ENCODE results near the gene DYNLRB1. TPM values are rescaled to one million over a fixed set of nuclear protein-coding genes. Genes with fewer than 3 reads are reported as not detected.
A peak's percentile ranks its signal among the peaks of the same experiment; 100 is the strongest.

Gene DYNLRB1
- total and polyA plus RNA-seq, 2 donors (not counting 1 experiment from before 2014, with no cell fraction given): 107 to 352 TPM

DNA sequence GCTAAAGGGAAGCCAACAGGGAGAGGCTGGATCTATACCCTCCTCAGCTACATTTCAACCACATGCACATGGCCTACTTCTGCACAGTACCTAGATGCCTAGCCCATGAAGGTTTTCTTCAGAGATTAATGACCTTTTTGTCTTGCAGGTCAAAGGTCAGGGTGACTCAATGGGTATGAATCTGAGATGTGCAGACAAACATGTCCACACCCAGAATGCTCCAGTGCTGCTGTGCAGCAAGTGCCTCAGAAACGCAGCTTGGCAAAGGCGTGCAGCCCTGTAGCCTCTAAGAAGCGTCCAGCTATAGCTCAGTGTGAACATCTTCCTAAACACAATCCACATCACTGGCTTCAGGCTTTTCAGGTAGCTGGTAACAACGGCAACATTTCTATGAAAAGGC is 66.7 kb downstream of the DYNLRB1 start:
- no peak for TF ChIP-seq EZH2 (IDR thresholded peaks at IDR 0.05; ENCODE audit: low read length, missing control alignments)
- TF ChIP-seq, protein P1, sequence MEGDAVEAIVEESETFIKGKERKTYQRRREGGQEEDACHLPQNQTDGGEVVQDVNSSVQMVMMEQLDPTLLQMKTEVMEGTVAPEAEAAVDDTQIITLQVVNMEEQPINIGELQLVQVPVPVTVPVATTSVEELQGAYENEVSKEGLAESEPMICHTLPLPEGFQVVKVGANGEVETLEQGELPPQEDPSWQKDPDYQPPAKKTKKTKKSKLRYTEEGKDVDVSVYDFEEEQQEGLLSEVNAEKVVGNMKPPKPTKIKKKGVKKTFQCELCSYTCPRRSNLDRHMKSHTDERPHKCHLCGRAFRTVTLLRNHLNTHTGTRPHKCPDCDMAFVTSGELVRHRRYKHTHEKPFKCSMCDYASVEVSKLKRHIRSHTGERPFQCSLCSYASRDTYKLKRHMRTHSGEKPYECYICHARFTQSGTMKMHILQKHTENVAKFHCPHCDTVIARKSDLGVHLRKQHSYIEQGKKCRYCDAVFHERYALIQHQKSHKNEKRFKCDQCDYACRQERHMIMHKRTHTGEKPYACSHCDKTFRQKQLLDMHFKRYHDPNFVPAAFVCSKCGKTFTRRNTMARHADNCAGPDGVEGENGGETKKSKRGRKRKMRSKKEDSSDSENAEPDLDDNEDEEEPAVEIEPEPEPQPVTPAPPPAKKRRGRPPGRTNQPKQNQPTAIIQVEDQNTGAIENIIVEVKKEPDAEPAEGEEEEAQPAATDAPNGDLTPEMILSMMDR (conservative IDR thresholded peaks at IDR 0.05 in 1 of 2, IDR thresholded peaks at IDR 0.05 in 1 of 2; ENCODE audit: low read depth in 1 of 2, low read length in 2 of 2): no peak

GRCh38 chr20:34583544-34583943 is 67.3 kb downstream of the DYNLRB1 start:
- TF ChIP-seq EZH2 (IDR thresholded peaks at IDR 0.05; ENCODE audit: low read length, missing control alignments): no peak
- TF ChIP-seq, protein P1 (conservative IDR thresholded peaks at IDR 0.05 in 1 of 2, IDR thresholded peaks at IDR 0.05 in 1 of 2; ENCODE audit: low read depth in 1 of 2, low read length in 2 of 2): no peak
- no peak for DNase-seq (ENCODE audit: low read depth in 2 of 2)
- Histone ChIP-seq H3K4me1 (ENCODE audit: control insufficient read depth, extremely low read depth, insufficient read depth, low read length) (peaks cover 14% of the 10 kb centered on the region), H4K20me1 (ENCODE audit: control insufficient read depth, extremely low read depth, insufficient read depth, low read length) (no peaks in the 10 kb centered on the region), H3K36me3 (ENCODE audit: control insufficient read depth, insufficient read depth, low read length) (no peaks in the 10 kb centered on the region), H3K27me3 (ENCODE audit: control insufficient read depth, insufficient read depth, low read length) (no peaks in the 10 kb centered on the region), H3K4me3 (replicated peaks in 1 of 4; ENCODE audit: control extremely low read depth in 1 of 4, insufficient read depth in 1 of 4, low read depth in 3 of 4, low read length in 4 of 4) (no peak overlapping the region), H3K4me2 (ENCODE audit: extremely low read depth, insufficient read depth, low read length) (no peak overlapping the region), H3K9me3 (ENCODE audit: control insufficient read depth, insufficient read depth, low read depth, low read length) (no peaks in the 10 kb centered on the region), H3K79me2 (ENCODE audit: control insufficient read depth, insufficient read depth, low read length) (no peaks in the 10 kb centered on the region), H3K27ac (ENCODE audit: insufficient read depth, low read length) (no peak overlapping the region), H2AFZ (ENCODE audit: low read length) (no peak overlapping the region), H3K9ac (ENCODE audit: insufficient read depth, low read length) (no peak overlapping the region)

More for the DNA sequence above, 66.7 kb downstream of the DYNLRB1 start:
- Histone ChIP-seq H3K4me1 (ENCODE audit: control insufficient read depth, extremely low read depth, insufficient read depth, low read length) (peaks cover 14% of the 10 kb centered on the region), H3K9ac (ENCODE audit: insufficient read depth, low read length) (no peak overlapping the region), H4K20me1 (ENCODE audit: control insufficient read depth, extremely low read depth, insufficient read depth, low read length) (no peaks in the 10 kb centered on the region), H3K36me3 (ENCODE audit: control insufficient read depth, insufficient read depth, low read length) (no peaks in the 10 kb centered on the region), H3K27me3 (ENCODE audit: control insufficient read depth, insufficient read depth, low read length) (no peaks in the 10 kb centered on the region), H3K79me2 (ENCODE audit: control insufficient read depth, insufficient read depth, low read length) (no peaks in the 10 kb centered on the region), H3K9me3 (ENCODE audit: control insufficient read depth, insufficient read depth, low read depth, low read length) (no peaks in the 10 kb centered on the region), H2AFZ (ENCODE audit: low read length) (no peak overlapping the region), H3K4me3 (replicated peaks in 1 of 4; ENCODE audit: control extremely low read depth in 1 of 4, insufficient read depth in 1 of 4, low read depth in 3 of 4, low read length in 4 of 4) (no peak overlapping the region), H3K27ac (ENCODE audit: insufficient read depth, low read length) (no peak overlapping the region), H3K4me2 (ENCODE audit: extremely low read depth, insufficient read depth, low read length) (no peak overlapping the region)
- DNase-seq (ENCODE audit: low read depth in 2 of 2): peak; percentile 25 to 41

GRCh38 chr20:34585019-34585418 is 68.8 kb downstream of the DYNLRB1 start:
- no peak overlapping the region for H3K4me3 ChIP-seq (replicated peaks in 1 of 4; ENCODE audit: control extremely low read depth in 1 of 4, insufficient read depth in 1 of 4, low read depth in 3 of 4, low read length in 4 of 4)
- H3K9ac ChIP-seq (ENCODE audit: insufficient read depth, low read length): no peak overlapping the region
- no peak for TF ChIP-seq EZH2 (IDR thresholded peaks at IDR 0.05; ENCODE audit: low read length, missing control alignments)
- H2AFZ ChIP-seq (ENCODE audit: low read length): no peak overlapping the region
- no peaks in the 10 kb centered on the region for H3K9me3 ChIP-seq (ENCODE audit: control insufficient read depth, insufficient read depth, low read depth, low read length)
- H3K27me3 ChIP-seq (ENCODE audit: control insufficient read depth, insufficient read depth, low read length): no peaks in the 10 kb centered on the region
- H3K79me2 ChIP-seq (ENCODE audit: control insufficient read depth, insufficient read depth, low read length): no peaks in the 10 kb centered on the region
- peaks cover 9% of the 10 kb centered on the region for H3K4me1 ChIP-seq (ENCODE audit: control insufficient read depth, extremely low read depth, insufficient read depth, low read length)
- H3K4me2 ChIP-seq (ENCODE audit: extremely low read depth, insufficient read depth, low read length): no peak overlapping the region
- no peaks in the 10 kb centered on the region for H4K20me1 ChIP-seq (ENCODE audit: control insufficient read depth, extremely low read depth, insufficient read depth, low read length)
- DNase-seq (ENCODE audit: low read depth in 2 of 2): no peak
- no peaks in the 10 kb centered on the region for H3K36me3 ChIP-seq (ENCODE audit: control insufficient read depth, insufficient read depth, low read length)
- H3K27ac ChIP-seq (ENCODE audit: insufficient read depth, low read length): no peak overlapping the region

All from fibroblast of lung (primary cell).